Kidney glomerular epithelial cell (primary cell): ENCODE results near the gene ALDH16A1.
A peak's percentile ranks its signal among the peaks of the same experiment; 100 is the strongest.

ENCODE experiments used
- DNase-seq: peaks from one replicate; lab custom pipeline; 2025; lab: John Stamatoyannopoulos, UW

ALDH16A1 gene

GRCh38 chr19:49423985-49424303, 29.1 kb upstream of the ALDH16A1 start:
- no peak for DNase-seq

GRCh38 chr19:49425178-49425577, 27.8 kb upstream of the ALDH16A1 start, which contains the start of gene GFY:
GFY (plus strand) TSS chr19:49425388; CDS start chr19:49426431, 1,043 bp downstream.
- no peak for DNase-seq

- DNase-seq = no peak
Observed at GRCh38 chr19:49425922-49426592, 27.0 kb upstream of the ALDH16A1 start.

GRCh38 chr19:49427339-49427738, 25.7 kb upstream of the ALDH16A1 start:
- DNase-seq = no peak

GRCh38 chr19:49427855-49428546, 25.0 kb upstream of the ALDH16A1 start:
- DNase-seq = no peak

- DNase-seq = no peak
Observed at GRCh38 chr19:49428547-49429451, 24.2 kb upstream of the ALDH16A1 start.

- no peak for DNase-seq
Observed at GRCh38 chr19:49430172-49430677, 22.8 kb upstream of the ALDH16A1 start.

- DNase-seq = peak; percentile 19
Observed at GRCh38 chr19:49430678-49431329, 22.2 kb upstream of the ALDH16A1 start.

- DNase-seq = no peak
Observed at GRCh38 chr19:49431330-49431749, 21.7 kb upstream of the ALDH16A1 start.

- no peak for DNase-seq
Observed at GRCh38 chr19:49432141-49433073, 20.6 kb upstream of the ALDH16A1 start.

- no peak for DNase-seq
Observed at GRCh38 chr19:49433240-49433901, 19.7 kb upstream of the ALDH16A1 start.

- DNase-seq = no peak
Observed at GRCh38 chr19:49434907-49435583, 18.0 kb upstream of the ALDH16A1 start.

GRCh38 chr19:49435670-49436069, 17.4 kb upstream of the ALDH16A1 start:
- DNase-seq = no peak

- no peak for DNase-seq
Observed at GRCh38 chr19:49436381-49437017, 16.5 kb upstream of the ALDH16A1 start.

GRCh38 chr19:49437231-49437630, 15.8 kb upstream of the ALDH16A1 start:
- no peak for DNase-seq

GRCh38 chr19:49438261-49438660, 14.8 kb upstream of the ALDH16A1 start:
- no peak for DNase-seq

GRCh38 chr19:49439836-49440235, 13.2 kb upstream of the ALDH16A1 start:
- DNase-seq = no peak

- no peak for DNase-seq
Observed at GRCh38 chr19:49440439-49441209, 12.4 kb upstream of the ALDH16A1 start.
